GM12878 (cell line): ENCODE results near the gene PCDHB6. TPM values are rescaled to one million over a fixed set of nuclear protein-coding genes. Genes with fewer than 3 reads are reported as not detected.
"Not testable (repeated sequence)": the region's sequence is repeated elsewhere in the genome, so short reads cannot be mapped to it uniquely, and the experiment has no call there.

Experiments
- ATAC-seq: fragments of 200-7000 bp; cut with Tn5 transposase; 3 replicates; pipeline ENCODE4 v1.9.1; 2020; ENCODE audit warnings: mild to moderate bottlenecking, moderate library complexity
- BruUV-seq: library from RNA; stranded (reverse); fragments of 400-500 nt; replicated peaks from 2 replicates; lab custom pipeline; 2021; lab: Mats Ljungman, UMichigan
- CTCF ChIA-PET: fragments of 300-600 bp; sonication (Branson Sonifier 250); formaldehyde crosslinking; extraction: SDS; loops from one replicate; lab custom pipeline; 2021; ENCODE audit warnings: inconsistent platforms; lab: Yijun Ruan, JAX
- POLR2A ChIA-PET: fragments of 350-600 bp; formaldehyde crosslinking; extraction: SDS; loops from one replicate; lab custom pipeline; 2021; ENCODE audit warnings: inconsistent platforms; lab: Charles Lee
- RAD21 ChIA-PET: fragments of 300-600 bp; sonication (Branson Sonifier 250); formaldehyde crosslinking; loops from one replicate; lab custom pipeline; 2023; ENCODE audit warnings: antibody characterized with exemption; ENCODE audit not compliant: unreplicated experiment; lab: Charles Lee
- SMC1A ChIA-PET: fragments of 300-600 bp; sonication (Branson Sonifier 250); formaldehyde crosslinking; loops from one replicate; lab custom pipeline; 2023; ENCODE audit not compliant: unreplicated experiment, uncharacterized antibody; lab: Charles Lee
- DNase-seq: peaks from one replicate; pipeline ENCODE4 v3.0.0-alpha.2; 2011; ENCODE audit warnings: low read depth, low spot score
- FAIRE-seq: peaks from 3 replicates; lab custom pipeline; 2011; peaks lifted over from hg19 to GRCh38; lab: Jason Lieb, UNC
- H2AFZ ChIP-seq: 2 replicates; pipeline ENCODE4 v1.6.0; 2011; ENCODE audit warnings: low read depth, low read length, control low read depth; ENCODE audit not compliant: control insufficient read depth
- H3K27ac ChIP-seq: 2 replicates; pipeline ENCODE4 v1.5.1; 2011; ENCODE audit warnings: control low read depth; ENCODE audit not compliant: control insufficient read depth, insufficient read depth
- H3K27me3 ChIP-seq, 2 experiments: replicated peaks in 1 of 2; 2 replicates each; pipeline versions ENCODE4 v1.6.0 to v1.6.1; 2011; ENCODE audit warnings: low read length in 1 of 2; ENCODE audit not compliant: control insufficient read depth in 2 of 2, insufficient read depth in 2 of 2
- H3K36me3 ChIP-seq, 2 experiments: 2 replicates each; pipeline ENCODE4 v1.5.1; 2011; ENCODE audit warnings: low read length in 1 of 2; ENCODE audit not compliant: control insufficient read depth in 2 of 2, insufficient read depth in 2 of 2
- H3K4me1 ChIP-seq: 2 replicates; pipeline ENCODE4 v1.6.1; 2011; ENCODE audit warnings: mild to moderate bottlenecking, low read length, moderate library complexity, mixed read lengths; ENCODE audit not compliant: control insufficient read depth, insufficient read depth
- H3K4me2 ChIP-seq: 2 replicates; pipeline ENCODE4 v1.6.0; 2011; ENCODE audit warnings: control low read depth; ENCODE audit not compliant: control insufficient read depth, insufficient read depth
- H3K4me3 ChIP-seq: fragments of 200-600 bp; sonication (generic); 2 replicates; pipeline ENCODE4 v1.5.1; 2016
- H3K79me2 ChIP-seq: 2 replicates; pipeline ENCODE4 v1.6.0; 2011; ENCODE audit warnings: low read length; ENCODE audit not compliant: control insufficient read depth, insufficient read depth
- H3K9ac ChIP-seq: 2 replicates; pipeline ENCODE4 v1.8.0; 2011; ENCODE audit warnings: low read length, control low read depth, mixed read lengths; ENCODE audit not compliant: control insufficient read depth, insufficient read depth
- H3K9me3 ChIP-seq: replicated peaks from 3 replicates; pipeline ENCODE4 v1.5.1; 2011; ENCODE audit warnings: mild to moderate bottlenecking, low read length; ENCODE audit not compliant: control insufficient read depth, insufficient read depth
- H4K20me1 ChIP-seq: 2 replicates; pipeline ENCODE4 v1.6.0; 2011; ENCODE audit not compliant: control insufficient read depth, insufficient read depth
- WGBS: methylation state at CpG from one replicate; pipeline ENCODE4 v1.1.6; 2016; ENCODE audit warnings: low lambda C conversion rate; ENCODE audit not compliant: insufficient replicate concordance, insufficient coverage; ENCODE audit errors: missing lambda C conversion rate; 5-methylcytosine and 5-hydroxymethylcytosine counted together
- in situ Hi-C: fragments of 300-500 bp; cut with MboI; formaldehyde crosslinking; loops from 9 replicates; pipeline ENCODE4 v1.14.3; 2018; ENCODE audit warnings: mixed read lengths
- intact Hi-C: fragments of 100-400 bp; cut with micrococcal nuclease; formaldehyde crosslinking; loops from one replicate; pipeline ENCODE4 v1.14.2; 2022; ENCODE audit not compliant: unreplicated experiment
- polyA plus RNA-seq, 11 experiments: library from polyadenylated mRNA; depleted of rRNA in 4 of 11; unstranded in 6 of 11; stranded (reverse) in 5 of 11; fragments of >200 nt; fragmentation: Nextera tagmentation in 4 of 11; fragmentation: Illumina TruSeq in 1 of 11; extraction: Ambion mirVana in 4 of 11; extraction: Trizol in 1 of 11; gene quantifications; 1 replicate in 1 of 11; 2 replicates in 10 of 11; pipeline versions ENCODE4 v1.2.1 to v1.2.3, GENCODE V29; 2011 to 2016; ENCODE audit warnings: inconsistent platforms in 2 of 11, missing spikeins in 2 of 11, low read depth in 1 of 11
- total RNA-seq, 4 experiments: library from RNA; depleted of rRNA in 3 of 4; stranded (reverse); fragments of >200 nt in 3 of 4; fragmentation: Illumina TruSeq in 1 of 4; extraction: Trizol in 1 of 4; gene quantifications; 2 replicates each; pipeline versions ENCODE4 v1.2.1 to v1.2.3, GENCODE V29; 2013 to 2021

PCDHB6 gene
- total and polyA plus RNA-seq, 10 of the 15 experiments (the other 5 are each of a cell fraction or from before 2014, with no cell fraction given): not detected

- SMC1A ChIA-PET, H3K4me3 ChIP-seq, H4K20me1 ChIP-seq, H2AFZ ChIP-seq, H3K9me3 ChIP-seq, H3K4me2 ChIP-seq, DNase-seq, ATAC-seq, H3K27me3 ChIP-seq, in situ Hi-C loops, FAIRE-seq, BruUV-seq, RAD21 ChIA-PET, H3K9ac ChIP-seq, H3K79me2 ChIP-seq, H3K4me1 ChIP-seq, CTCF ChIA-PET, H3K36me3 ChIP-seq, POLR2A ChIA-PET, H3K27ac ChIP-seq: not testable (repeated sequence)
- intact Hi-C loops: loop anchor here (10.0 kb wide), 1 partner anchor 376 kb away; no protein-coding TSS in a partner anchor
- 84% methylated on average over 23 of the region's 37 CpGs for WGBS
Measured at GRCh38 chr5:141188682-141189081, 38.8 kb downstream of the PCDHB6 start.

GRCh38 chr5:141189131-141189530 is 39.3 kb downstream of the PCDHB6 start:
- SMC1A ChIA-PET, H3K36me3 ChIP-seq, in situ Hi-C loops, FAIRE-seq, H3K4me2 ChIP-seq, H3K9me3 ChIP-seq, H3K27ac ChIP-seq, BruUV-seq, H3K27me3 ChIP-seq, ATAC-seq, RAD21 ChIA-PET, H2AFZ ChIP-seq, H3K4me3 ChIP-seq, CTCF ChIA-PET, H4K20me1 ChIP-seq, H3K9ac ChIP-seq, DNase-seq, POLR2A ChIA-PET, H3K79me2 ChIP-seq, H3K4me1 ChIP-seq: not testable (repeated sequence)
- intact Hi-C loops: loop anchor here (10.0 kb wide), 1 partner anchor 376 kb away; no protein-coding TSS in a partner anchor
- WGBS: 66% methylated on average over 24 of the region's 35 CpGs
